Renal cortex interstitium (tissue), 11 donors: ENCODE data around the gene FOXP1. TPM values are rescaled to one million over a fixed set of nuclear protein-coding genes. Genes with fewer than 3 reads are reported as not detected.

Source experiments
- DNase-seq, 11 donors: peaks; one replicate each; pipeline ENCODE4 v3.0.0-alpha.2; 2013; ENCODE audit warnings: low read depth in 9 of 11, low spot score in 4 of 11; ENCODE audit errors: extremely low read depth in 1 of 11
- polyA plus RNA-seq, 3 donors: library from polyadenylated mRNA; unstranded; fragments of 120-200 nt; gene quantifications; one replicate each; pipeline ENCODE4 v1.2.1, GENCODE V29; 2013; ENCODE audit not compliant: insufficient read length in 3 of 3

The FOXP1 gene
- polyA plus RNA-seq, 3 donors, result 36.8 to 51.7 (median 40.1) TPM

DNA sequence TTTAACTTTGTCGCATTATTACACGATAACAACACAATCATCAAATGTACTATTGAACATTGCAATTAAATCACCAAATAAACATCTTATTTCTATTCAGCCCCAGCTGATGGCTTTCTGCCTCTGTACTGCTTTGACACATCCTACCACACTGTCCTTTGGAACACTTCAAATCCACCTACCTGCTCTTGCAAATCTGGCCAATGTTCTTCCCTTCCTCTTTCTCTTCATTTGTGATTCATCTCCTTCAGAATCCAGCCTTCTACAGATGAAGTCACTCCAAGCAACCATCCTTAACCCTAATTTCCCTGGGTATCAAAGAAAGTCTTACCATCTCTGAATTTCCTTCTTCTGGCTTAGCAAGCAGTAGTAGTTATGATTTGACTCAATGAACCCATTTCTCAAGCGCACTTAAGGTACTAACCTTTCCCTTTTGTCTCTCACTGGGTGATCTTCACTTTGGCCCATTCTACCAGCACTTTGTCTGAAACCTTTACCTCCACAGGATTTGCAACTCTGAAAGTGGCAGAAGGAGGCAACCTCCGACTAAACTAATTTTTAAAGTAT, 502.9 kb downstream of the FOXP1 start:
- no peak for DNase-seq

DNA sequence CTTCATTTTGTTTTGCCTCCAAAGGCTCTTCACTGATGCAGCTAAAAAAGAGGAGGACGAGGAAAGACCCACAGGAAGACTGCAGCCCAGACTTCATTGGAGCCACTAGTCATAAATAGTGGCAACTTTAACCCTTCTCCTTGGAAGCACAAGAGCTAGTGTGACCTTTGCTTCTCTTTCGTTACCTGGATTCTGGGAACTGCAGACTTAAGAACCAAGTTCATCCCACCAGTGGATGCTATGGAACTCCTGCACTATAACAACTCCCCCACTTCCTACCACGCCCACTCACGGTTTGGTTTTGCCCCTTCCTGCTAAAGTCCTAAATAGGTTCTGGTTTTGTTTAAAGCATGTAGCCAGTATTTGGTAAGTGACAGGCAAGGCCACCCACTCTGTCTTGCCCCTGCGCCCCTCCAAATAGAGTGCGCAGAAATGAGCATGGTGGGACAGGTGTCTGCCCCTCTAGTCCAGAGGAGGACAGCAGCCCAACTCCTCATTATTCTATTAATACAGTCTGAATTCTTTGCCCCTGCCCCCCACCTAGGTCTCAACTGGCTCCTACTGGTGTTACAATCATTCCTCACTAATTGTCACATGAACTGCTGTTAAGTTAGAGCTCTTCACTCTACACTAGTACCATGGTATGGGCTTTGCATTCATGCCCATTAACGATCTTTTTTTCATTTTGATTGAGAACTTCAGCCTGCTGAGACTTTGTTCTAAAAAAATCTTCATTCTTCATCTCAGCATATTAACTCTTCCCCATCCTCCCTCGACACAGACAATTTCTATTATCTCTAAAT, 504.6 kb downstream of the FOXP1 start:
- DNase-seq, result no peak

DNA sequence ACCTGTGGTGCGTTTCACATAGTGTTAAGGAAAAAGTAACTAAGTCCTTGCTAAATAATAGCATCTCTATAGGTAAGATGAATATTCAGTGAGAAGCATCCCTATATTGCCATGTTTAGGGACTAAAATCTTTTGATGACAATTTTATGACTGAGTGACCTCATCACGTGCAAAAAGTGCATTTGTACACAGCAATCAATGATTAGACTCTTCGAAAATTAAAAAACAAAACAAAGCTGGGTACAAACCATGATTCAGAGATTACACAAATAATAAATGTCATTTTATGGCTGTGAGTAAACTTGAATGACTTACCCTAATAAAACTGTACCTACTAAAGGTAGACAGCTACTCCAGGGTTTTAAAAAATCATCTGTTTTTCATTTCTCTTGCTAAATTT, 505.3 kb downstream of the FOXP1 start:
- DNase-seq, result no peak

DNA sequence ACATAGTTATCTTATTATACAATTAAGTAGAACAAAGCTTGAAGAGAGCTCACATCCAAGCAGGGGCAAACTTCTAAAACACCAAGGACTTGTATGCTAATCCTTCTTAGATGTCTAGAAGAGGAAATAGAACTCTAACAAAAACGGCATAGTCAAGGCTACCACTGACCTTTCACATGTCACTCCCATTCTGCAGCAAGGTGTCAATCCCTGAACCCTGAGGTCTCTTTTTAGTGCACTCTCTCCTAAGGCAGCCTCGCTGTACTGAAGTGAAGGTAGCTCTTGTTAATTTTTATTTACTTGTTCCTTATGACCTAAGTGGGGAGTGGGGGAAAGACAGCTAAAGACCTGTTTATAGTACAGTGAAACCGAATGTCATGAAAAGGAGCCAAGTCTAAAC, 506.5 kb downstream of the FOXP1 start:
- no peak for DNase-seq

DNA sequence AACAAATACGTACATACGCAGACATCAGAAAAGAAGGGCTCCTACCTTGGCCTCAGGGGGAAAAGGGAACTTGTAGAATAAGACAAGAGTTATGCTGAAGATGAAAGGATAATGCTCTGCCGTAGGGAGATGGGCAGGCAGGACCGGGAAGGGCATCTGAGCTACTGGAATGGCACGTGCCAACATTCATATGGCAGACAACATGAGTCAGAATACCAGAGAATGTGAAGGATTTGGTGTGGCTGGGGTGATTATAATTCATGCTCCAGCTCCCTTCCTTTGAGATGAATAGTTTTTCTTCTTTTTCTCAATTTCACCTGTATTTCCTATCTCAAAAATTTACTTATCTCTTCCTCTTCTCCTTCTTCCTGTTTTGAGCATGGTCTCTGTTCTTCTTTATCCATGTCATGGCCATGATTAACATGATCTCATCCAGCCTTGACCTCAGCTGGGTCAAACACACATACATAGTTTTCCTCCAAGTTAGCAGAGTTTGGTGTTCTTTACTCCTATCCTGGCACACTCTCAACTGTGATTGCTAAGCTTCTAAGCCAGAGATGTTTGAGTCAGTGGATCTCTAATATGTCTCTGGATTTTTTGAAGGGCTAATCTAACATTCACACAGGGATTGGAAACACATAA, 507.0 kb downstream of the FOXP1 start:
- no peak for DNase-seq

DNA sequence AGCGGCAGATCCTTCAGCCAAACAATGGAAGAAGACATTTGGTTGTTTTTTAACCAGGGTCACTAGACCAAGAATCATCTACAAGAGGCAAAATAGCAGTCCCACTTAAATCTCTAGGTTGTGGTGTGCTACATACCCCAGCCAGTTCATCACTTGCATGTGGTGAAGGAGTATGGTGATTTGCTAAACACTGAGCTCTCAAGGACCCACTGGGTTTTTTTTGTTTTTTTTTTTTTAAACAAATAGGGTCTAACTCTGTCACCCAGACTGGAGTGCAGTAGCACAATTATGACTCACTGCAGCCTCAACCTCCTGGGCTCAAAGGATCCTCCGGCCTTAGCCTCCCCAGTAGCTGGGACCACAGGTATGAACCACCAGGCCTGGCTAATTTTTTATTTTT, 508.0 kb downstream of the FOXP1 start:
- no peak for DNase-seq

DNA sequence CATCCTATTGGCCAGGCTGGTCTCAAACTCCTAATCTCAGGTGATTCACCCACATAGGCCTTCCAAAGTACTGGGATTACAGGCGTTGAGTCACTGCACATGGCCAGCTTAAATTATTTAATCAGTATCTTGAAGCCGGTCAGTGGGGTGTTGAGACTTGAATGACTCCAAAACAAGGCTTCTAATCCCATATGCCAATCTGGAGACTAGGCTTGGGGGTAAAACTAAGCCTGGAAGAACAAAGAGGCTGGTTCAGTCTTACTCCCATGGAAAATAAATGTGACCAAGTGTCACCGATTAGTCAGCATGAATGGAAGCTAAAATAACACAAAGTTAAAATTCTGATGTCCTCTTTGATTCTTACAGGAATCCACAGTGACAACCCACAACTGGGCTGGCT, 509.1 kb downstream of the FOXP1 start:
- no peak for DNase-seq

DNA sequence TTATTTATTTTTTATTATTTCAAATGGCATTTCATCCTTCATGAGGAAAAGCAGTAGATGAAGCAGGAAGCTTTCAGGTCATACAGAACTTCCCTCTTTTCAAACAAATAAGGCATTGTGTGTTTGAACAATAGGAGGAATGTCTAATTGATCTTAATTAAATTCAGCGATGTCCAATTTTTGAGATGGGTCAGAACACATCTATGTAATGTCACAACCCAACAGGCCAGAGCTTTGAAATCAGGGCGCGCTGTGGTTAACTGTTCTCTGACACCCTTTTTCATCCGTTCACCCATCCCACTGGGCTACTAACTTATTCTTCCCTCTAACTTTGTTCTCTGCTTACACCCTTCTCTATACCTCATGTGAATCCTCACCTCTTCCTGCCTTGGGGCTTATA, 510.5 kb downstream of the FOXP1 start:
- DNase-seq, result no peak

DNA sequence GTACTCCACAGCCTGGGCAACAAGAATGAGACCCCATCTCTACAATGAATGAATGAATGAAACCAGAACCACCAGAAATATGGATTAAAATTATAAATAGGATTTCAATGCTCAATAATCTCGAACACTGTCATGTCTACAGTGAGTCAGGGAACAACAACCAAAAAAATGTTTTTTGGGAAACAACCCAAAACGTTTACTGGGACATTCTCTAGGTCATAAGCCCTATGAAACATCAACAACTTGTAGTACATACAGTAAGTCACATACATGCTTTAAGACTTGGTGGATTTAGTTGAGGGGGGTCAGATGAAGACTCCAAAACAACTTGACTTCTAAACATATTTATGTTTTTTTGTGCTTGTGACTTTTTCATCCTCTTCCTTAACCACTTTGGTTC, 511.2 kb downstream of the FOXP1 start:
- DNase-seq, result no peak

DNA sequence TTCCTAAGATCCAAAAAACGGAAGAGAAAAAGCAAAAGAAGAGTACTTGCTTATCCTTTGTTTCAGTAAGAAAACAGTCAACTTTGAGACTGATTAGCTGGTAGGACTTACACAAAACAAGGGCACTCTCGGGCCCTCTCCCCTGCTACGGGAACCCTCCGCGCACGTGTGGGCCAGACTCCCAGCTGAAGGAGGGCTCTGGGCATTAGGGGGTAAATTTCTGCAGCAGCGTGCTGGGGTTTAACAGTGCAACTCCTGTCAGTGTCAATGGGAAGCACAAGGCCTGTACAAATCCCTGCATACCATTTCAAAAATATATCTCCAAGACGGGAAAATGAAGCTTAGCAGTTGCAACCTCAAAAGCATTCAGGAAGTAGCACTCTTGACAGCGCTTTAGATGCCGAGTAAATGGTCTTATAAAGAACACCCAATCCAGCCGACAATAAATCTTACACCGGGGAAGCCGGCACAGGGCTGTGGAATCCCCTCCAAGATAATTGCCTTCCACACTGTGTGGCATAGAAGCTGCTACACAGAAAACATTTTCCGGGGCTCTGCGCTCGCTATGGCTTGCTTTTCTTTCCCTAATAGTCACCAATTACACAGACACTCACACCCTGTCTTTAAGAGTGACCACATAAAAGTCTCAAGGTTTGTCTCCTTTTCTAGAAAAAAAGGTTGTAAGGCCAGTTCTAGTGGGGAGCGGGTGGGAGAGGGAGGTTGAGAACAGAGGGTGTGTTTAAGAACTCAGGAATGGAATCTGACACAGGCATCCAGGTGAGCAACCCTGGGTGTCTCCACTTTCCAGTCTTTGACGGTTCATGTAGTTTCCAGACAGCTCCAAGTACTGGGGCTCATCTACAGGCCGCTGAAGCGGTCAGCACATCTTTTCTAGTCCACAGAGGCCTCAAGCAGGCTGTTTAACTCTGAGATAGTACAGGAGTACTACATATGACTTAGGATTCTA, 512.7 kb downstream of the FOXP1 start:
- no peak for DNase-seq

DNA sequence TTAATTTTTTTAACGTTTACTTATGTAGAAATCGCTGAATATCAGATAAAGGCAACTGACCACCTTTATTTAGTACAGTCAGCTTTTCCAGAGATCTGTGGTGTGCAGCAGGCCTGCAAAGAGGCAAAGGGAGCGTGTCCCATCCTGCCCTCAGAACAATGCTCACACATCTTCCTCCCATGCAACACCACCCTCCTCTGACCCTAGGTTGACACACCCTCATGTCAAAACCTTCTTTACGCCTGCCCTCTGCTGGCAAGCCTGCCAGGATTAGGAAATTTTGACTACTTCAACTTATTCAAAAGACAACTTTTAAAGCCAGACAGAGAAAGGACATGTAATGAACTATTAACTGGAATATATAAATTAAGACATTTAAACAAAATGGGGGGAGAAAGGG, 513.7 kb downstream of the FOXP1 start:
- no peak for DNase-seq

DNA sequence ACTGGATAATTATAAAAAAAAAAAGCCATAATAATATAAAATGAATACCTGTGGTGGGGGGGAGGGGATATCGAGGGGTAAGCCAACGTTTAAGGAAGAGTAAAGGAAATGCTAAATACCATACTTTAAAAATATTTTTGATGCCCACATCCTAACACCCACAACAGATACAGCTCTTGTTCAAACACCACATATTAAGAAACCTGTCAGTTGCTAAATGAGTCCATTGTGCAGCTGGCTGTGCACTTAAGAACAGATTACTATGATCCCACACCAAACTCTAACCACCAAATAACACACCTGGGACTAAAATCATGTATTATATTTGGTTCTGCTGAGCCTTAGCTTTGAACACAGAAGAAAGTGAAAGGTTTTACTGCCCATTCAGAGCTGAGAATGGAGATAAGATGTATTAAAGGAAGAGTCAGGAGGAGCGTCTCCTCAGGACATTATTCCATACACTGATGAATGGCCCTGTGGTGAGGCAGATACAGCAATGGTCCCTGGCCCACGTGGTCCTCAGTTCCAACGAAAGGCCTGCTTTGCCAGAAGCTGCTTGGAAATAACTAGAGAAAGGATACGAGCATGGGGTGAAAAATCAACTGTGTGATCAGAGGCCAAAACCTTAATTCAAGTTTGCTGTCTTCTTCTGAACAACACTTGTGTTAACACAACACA, 515.4 kb downstream of the FOXP1 start:
- no peak for DNase-seq

DNA sequence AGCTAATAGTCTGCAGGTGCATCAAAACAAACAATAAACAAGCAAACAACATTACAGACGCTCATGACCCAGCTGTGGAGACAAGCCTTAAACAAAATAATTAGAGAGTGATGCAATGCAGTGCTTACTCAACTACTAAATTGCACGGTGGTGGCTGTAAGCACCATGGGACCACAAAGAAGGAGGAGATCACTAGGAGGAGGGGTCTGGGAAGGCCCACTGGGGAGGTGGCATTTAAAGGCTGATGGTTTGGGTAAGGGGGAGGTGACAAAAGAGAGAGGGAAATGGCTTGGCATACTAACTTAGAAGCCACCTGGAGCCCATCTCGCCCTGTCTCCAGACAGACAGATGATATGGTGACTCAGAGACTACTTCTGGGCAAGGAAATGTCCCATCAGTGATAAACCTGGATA, 516.7 kb downstream of the FOXP1 start:
- DNase-seq, result no peak

DNA sequence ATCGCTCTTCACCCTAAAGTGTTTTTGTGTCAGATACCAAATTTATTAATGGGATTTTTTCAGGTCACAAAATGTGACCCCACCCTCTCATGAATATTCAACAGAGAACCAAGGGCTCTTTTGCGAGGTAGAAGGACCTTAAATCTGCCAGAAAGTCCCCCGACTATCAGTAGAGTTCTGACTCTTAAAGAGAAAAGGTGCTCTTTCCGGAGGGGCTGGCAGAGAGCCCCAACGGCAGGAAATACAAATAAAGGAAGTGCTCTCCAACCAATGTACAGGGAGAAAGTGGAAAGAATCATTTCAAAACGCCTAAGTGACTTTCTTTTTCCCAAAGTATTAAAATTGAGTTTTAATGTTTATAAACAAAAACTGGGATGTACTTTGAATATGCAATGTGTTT, 517.2 kb downstream of the FOXP1 start:
- DNase-seq, result no peak

DNA sequence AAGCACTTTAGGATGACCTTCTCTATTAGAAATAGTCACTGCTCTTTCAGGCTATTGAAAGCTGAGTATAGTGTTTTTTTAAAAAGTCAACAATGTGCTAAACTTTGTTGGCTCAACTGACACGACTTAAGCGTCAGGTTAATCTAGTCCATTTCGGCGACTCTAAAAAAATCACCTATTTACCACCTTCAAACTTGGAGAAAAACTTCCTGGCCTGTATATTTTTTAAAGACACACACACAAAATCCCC, 517.8 kb downstream of the FOXP1 start:
- no peak for DNase-seq

DNA sequence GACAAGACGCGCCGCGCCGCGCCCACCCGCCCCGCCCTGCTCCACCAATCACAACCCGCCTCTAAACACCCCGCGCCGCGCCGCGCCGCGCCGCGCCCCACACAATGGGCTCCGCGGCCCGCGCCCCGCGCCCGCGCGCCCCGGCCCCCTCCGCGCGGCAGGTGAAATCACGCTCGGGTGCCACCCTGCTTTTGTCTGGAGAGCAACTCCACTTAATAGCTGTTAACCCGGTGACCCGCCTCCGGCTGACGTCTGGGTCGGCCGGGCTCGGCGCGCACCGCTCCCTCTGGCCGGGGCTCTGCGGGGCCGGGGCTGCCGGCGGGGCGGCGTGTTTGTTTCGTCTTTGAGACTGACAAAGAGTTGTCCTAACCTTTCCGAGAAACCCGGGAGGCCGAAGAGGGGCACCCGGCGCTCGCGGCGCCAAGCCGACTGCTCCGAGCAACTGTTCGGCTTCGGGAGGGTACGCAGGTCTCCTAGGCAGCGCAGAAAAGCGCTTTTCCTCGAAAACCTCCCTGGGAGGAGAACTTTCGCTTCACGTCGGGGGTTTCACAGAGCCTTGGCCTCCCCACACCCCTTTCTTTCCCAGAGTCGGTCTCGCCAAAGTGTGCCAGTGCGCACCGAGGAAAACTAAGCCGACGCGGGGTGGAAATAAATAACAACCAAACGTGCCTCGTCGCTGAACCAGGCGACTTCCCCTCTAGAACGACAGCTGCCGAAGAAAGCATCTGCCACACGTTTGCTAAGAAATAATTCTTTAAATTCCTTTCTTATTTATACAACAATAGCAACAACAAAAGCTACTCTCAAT, 518.4 kb downstream of the FOXP1 start:
- peak in 4 of 11 donors; percentile 20 to 49 (median 42) for DNase-seq

DNA sequence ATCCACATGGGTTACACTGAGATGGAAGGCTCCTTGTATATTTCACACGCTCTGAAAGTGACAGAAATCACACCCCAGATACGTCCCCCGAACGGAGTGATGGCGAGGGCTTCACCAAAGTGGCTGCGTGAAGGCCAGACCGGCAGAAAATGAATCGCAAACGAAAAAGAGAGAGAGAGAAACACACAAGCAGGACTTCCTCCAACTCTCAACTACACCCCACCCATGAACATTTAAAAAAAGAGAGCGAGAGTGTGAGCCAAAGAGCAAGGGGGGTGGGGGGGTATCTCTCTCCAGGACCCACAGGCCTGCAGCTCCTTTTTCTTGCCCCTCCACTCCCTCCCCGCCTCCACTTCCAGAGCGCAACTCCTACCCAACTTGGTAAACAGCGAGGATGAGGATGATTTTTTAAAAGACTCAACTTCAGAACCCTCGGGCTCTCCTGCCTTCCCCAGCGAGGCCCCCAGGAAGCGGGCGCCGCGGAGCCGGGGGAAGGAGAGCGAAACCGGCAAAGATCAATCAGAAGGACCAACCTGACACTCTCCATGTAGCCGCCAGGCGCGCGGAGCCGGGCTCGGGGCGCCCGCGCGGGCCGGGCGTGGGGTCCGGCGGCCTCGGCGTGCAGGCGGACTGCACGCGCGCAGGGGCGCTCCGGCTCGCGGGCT, 519.1 kb downstream of the FOXP1 start:
- peak in 1 of 11 donors; percentile 46 for DNase-seq

DNA sequence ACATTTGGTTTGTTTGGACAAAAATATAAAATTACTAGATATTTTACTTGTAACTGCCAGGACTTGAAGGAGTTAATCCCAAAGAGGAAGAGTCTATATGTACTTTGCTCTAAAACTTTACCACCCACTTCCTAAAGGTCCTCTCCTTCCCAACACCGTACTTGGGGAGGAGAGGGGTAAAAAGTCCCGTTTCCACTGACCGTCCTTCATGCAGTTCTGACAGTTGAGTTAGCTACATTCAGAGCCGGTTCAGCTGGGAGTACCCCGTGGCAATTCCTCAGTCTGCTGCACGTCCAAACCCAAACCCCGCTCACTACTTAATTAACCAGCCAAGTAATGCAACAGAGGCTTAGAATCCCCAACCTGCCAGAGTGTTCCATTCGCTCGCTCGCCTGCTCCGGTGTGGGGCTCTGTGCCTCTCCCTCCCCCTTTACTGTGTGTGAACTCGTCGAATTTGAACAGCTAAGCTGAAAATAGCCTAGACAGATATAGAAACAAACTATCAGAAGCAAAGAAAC, 519.7 kb downstream of the FOXP1 start:
- peak in 1 of 11 donors; percentile 26 for DNase-seq
